Cardiac septum (tissue), 1 donor: ENCODE measurements around the gene CNTN4. TPM values are rescaled to one million over a fixed set of nuclear protein-coding genes. Genes with fewer than 3 reads are reported as not detected.
"Not testable (repeated sequence)": the region's sequence is repeated elsewhere in the genome, so short reads cannot be mapped to it uniquely, and the experiment has no call there.

Experiments
- DNase-seq: peaks from one replicate; pipeline ENCODE4 v3.0.0-alpha.2; 2020; ENCODE audit warnings: low spot score
- intact Hi-C: fragments of 100-400 bp; cut with DNase I; formaldehyde crosslinking; loops from one replicate; pipeline ENCODE4 v1.14.0; 2022
- total RNA-seq: library from RNA; stranded (reverse); fragmentation: NEBNext Ultra II Directional; extraction: Animal tissue kit (Norgen Biotek cat#: 25700); gene quantifications from one replicate; pipeline ENCODE4 v1.2.1, GENCODE V29; 2021
- donor health status: DM: no; HTN: no; CAD: no.

Gene CNTN4
- total RNA-seq, 1 donor from 2014 or later, result 2.8 TPM

GRCh38 chr3:2961576-2961975, 862.9 kb downstream of the CNTN4 start:
- intact Hi-C loops, result no loop called here
- DNase-seq, result no peak

GRCh38 chr3:2967871-2968270, 869.2 kb downstream of the CNTN4 start:
- DNase-seq, result no peak
- intact Hi-C loops, result no loop called here

DNA sequence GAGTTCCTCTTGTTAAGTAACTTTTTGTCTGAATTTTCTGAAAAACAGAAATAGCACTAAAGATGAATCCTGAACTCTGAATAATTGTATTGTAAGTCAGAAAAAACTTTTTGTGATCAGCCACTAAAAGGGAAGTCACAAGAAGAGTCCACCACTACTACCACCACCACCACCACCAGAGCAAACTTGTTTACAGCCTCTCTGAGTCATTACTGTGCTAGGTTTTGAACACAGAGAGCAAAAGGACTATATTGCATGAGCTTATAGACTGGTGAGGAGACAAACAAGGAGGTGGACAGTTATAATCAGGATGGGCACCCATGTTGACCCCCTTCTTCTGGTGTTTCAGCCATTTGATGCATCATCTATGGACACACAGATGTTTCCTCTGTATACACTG, 869.8 kb downstream of the CNTN4 start:
- DNase-seq, result no peak
- intact Hi-C loops, result no loop called here

DNA sequence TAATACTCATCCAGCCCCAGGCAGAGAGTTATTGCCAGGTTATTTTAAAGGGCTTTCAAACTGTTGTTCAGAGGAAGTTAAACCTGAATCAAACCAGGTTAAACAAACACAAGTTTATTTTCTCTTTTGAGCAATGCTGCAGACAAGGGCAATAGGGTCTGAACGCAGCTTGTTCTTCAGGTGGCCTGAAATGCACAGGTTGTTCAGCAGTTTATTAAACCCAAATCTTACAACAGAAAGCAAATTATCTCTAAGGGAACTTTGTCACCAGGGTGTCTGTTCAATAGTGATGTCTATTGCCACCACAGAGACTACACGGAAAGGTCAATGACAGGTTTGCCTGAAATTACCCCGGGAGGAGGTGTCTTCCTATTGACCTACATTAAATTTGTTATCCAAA, 877.5 kb downstream of the CNTN4 start:
- intact Hi-C loops, result no loop called here

GRCh38 chr3:2976796-2977195, 878.1 kb downstream of the CNTN4 start:
- intact Hi-C loops, result no loop called here
- DNase-seq, result no peak

More for the DNA sequence above, 877.5 kb downstream of the CNTN4 start:
- no peak for DNase-seq

GRCh38 chr3:2978977-2979732, 880.5 kb downstream of the CNTN4 start:
- no peak for DNase-seq

GRCh38 chr3:2984005-2984830, 885.6 kb downstream of the CNTN4 start:
- no peak for DNase-seq
- intact Hi-C loops, result no loop called here

More at GRCh38 chr3:2978977-2979732, 880.5 kb downstream of the CNTN4 start:
- intact Hi-C loops, result no loop called here

DNA sequence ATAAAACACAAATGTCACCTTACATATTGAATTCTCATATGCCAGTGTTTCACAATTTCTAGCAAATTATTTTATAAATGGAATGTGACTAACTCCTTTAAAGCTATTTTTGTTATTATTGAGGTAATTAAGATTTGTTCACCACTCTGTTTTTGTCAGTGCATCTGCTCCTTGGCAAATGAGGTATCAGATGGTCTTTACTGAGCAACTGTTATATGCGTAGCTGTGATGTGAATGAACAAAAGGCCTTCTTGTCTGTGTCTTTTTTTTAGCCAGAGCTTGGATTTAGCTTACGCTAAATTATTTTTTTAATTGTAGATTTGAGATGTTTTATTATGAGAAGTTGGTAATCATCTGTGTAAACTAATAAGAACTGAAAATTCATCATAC, 886.2 kb downstream of the CNTN4 start:
- no peak for DNase-seq
- intact Hi-C loops, result no loop called here

DNA sequence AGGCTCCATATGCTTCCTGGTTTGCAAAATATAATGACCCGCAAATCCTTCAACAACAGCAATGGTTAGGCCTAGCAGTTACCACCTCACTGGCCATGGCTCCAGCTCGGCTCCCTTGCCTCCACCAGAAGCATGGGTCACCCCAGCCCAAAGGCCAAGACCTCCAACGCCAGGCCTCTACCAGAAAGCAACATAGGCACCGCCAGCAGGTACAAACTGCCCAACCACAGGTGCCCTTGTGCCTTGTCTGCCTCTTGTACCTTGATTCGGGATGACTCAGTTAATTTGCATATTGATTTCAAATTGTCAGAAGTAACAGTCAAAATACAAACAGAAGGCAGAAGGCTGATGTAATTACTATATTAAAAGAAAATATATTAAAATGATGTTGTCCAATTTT, 886.8 kb downstream of the CNTN4 start:
- intact Hi-C loops, result no loop called here
- DNase-seq, result no peak

DNA sequence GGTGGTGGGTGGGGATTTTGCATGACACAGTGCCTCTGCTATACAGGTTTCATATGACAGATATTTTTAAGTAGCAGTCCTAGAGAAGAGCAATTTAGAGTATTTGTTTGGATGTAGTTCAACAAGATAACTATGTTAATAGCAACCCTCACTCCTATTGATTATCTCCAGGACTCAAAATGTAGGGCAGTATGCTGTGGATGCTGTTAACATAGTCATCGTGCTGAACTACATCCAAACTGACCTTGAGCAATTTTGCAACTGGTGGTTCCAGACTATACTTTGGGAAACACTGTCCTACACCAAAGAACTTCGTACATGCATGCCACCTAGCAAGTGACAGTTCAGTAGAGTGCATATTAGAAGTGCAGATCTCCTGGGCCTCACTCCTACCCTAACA, 893.9 kb downstream of the CNTN4 start:
- DNase-seq, result no peak
- intact Hi-C loops, result no loop called here

GRCh38 chr3:2993130-2993529, 894.5 kb downstream of the CNTN4 start:
- DNase-seq, intact Hi-C loops: not testable (repeated sequence)

GRCh38 chr3:2993736-2994135, 895.1 kb downstream of the CNTN4 start:
- no peak for DNase-seq
- intact Hi-C loops, result no loop called here

DNA sequence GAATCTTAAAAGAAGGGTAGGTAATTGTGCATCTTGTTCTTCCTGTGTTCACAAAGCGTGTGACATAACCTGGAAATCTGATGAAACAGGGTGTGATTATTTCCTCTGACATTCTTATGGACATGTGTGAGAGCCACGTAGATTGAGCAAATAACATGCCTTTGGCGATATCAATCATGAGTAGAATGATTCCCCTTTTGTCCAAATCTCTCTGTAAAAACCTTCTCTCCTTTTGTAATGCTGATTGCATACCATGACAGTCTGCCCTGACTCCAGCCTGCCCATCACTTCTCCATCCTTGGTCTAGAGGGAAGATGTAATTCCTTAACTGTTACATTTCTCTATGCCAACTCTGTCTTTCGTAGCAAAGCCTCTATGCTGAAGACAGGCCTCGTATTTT, 896.5 kb downstream of the CNTN4 start:
- intact Hi-C loops, result no loop called here

DNA sequence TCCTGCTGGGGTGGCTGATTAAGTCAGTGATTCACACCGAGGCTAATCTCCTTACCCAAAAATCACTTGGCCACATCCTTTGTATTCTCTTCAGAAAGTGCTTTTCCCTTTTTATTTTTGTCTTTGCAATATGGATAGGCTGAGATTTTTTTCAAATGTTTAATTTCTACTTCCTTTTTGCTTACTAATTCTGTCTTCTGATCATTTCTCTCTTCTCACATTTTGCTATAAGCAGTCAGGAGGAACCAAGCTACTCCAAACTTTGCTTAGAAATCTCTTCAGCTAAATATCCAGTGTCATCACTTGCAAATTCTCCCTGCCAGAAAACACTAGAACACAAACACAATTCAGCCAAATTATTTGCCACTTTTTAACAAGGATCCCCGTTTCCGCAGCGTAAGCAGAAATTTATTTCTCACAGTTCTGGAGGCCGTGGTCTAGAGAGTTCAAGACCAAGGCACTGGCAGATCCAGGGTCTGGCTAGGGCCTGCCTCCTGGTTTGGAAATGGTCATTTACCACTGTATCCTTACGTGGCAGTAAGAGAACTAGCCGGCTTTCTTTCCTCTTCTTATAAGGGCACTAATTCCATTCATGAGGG, 906.6 kb downstream of the CNTN4 start:
- intact Hi-C loops, result no loop called here
- no peak for DNase-seq

More for the DNA sequence above, 896.5 kb downstream of the CNTN4 start:
- no peak for DNase-seq

GRCh38 chr3:3013317-3014052, 914.8 kb downstream of the CNTN4 start:
- no peak for DNase-seq
- intact Hi-C loops, result loop anchor here (10.0 kb wide), 1 partner anchor 1579 kb away; no protein-coding TSS in a partner anchor

DNA sequence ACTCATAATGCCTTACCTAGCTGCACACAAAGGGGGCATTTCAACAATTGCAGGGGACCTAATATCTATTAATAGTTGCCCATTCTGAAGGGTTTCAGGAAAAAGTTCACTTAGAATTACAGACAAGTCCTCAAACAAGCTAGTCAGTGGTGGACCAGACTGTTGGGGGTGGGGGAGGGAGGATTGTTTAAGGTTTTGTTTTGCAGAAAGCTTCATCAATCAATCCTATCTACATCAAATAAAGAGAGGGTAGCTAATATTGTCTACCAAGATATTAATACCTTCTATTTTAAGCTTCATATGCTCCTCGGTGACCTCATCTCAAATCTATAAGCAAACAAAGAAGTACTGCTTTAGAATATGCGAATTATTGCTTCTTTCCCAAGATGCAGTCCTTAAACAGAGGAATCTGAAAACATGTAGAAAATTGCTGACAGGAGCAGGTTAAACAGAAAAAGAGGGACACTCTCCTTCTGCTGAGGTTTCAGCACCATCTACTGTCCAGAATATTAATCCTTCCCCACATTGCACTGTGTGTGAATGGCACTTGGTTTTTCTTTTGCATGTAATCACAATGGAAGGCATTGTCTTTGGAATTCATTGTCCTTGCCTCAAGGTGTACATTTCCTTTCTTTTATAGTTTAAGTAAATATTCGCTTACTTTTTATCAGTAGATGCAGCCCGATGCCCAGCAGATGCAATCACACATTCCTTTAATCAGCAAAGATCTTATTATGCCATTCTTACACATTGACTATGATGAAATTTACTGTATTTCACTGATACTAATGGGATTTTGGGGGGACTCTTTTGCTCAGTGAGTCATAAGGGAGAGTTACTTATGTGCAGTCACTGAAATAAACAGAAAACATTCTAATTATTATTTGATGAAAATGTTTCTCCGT, 916.8 kb downstream of the CNTN4 start:
- no peak for DNase-seq
- intact Hi-C loops, result loop anchor here (5.0 to 10.0 kb wide), 2 partner anchors 1581 to 1933 kb away; no protein-coding TSS in a partner anchor

DNA sequence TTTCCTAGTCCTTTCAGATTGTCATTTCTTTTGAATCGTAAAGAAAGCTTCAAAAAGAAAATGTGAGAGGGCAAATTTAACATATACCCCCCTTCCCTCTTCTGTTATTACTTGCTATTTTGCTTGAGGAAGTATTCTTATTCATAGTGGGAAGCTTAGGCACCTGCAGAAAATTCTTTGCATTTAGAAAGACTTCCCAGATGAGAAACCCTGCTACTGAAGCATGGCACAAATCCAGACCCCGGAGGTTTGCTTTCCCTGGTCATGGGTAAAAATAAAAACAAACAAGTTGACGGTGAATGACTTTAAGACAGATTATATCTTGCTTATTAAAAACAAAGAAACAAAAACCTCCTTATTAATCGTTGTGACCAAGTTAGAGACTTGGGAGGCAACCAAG, 917.6 kb downstream of the CNTN4 start:
- DNase-seq, result no peak
- intact Hi-C loops, result loop anchor here (5.0 to 10.0 kb wide), 2 partner anchors 1581 to 1934 kb away; no protein-coding TSS in a partner anchor

DNA sequence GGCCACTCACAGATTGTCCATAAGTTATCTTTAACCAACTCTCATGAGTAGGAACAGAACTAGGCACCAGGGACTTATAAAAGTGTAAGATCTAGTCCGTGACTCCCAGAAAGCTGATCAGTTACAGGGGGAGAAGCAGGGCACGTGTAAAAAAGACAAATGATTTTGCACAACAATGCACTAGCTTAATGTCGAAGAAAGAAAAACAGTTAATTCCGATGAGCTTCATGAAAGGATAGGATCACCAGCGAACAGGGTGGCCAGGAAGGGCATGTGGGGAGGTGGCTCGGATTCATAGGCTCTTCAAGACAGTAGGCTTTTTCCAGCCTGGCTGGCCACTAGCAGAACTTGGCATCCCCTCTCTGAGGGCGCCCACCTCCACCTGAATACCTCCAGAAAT, 921.5 kb downstream of the CNTN4 start:
- intact Hi-C loops, result no loop called here

More for the DNA sequence above, 921.5 kb downstream of the CNTN4 start:
- no peak for DNase-seq
